NCI-H128 (cell line): ENCODE measurements around the gene SDK1.

Experiments
- DNase-seq: peaks from one replicate; lab custom pipeline; 2025; ENCODE audit not compliant: unreplicated experiment; lab: John Stamatoyannopoulos, UW

Gene SDK1

DNA sequence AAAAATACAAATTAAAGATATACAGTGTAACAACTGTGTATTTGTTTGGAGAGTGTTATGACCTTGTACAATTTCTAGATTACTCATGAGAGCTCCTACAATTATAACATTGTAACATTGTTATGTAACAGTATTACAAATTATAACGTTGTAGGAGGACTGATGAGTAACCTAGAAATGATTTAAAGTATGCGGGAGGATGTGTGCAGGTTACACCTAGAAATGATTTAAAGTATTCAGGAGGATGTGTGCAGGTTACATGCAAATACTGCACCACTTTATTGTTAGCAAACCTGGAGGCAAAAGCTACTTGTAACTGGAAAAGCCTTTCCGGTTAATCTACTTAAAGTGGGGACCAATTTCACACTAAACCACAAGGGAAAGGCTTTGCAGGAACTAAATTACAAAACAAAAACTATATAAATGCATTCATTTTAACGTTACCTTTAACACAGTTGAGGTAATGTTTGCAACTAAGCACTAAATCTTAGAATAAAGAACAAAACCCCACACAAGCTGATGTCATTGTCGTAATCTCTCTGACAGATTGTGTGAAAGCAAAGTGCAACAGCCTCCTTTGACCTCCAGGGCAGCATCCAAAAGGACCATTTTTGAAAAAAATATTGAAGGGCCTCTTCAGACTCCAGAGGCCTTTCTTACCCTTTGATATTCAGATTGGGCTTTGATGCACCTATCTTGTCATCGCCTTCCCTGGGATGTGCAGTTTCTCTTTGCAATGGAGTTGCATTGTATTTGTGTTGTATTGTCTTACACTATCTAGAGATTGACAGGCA is 858.9 kb downstream of the SDK1 start:
- DNase-seq, result no peak

DNA sequence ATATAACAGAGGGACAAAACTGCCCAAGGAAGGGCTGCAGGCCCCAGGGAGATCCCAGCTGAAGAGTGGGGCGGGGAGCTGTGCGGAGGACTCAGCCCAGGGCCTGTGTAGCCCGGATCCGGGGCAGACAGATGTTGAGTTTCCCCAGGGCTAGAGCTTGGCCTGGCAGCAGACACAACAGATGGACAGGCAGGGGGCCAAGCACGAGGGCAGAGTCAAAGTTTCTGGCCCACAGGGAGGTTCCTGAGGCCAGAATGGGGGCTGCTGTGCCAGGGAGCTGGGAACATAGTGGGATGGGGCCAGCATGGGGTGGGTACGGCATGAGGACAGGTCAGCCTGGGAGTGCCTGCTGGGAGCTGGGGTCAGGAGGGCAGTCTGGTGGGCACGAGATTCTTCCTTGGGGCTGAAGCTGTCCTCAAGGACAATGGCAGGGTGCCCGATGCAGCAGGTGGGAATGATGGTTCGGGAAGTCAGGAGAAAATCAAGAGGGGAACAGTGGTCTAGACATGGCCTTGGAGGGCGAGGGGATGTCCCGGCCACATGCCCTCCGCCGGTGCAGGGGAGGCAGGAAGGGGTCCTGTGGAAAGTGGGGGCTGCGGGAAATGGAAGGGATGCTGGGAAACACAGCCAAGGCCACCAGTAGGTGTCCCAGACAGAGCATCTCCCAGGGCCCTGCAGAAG is 862.0 kb downstream of the SDK1 start:
- DNase-seq, result no peak

DNA sequence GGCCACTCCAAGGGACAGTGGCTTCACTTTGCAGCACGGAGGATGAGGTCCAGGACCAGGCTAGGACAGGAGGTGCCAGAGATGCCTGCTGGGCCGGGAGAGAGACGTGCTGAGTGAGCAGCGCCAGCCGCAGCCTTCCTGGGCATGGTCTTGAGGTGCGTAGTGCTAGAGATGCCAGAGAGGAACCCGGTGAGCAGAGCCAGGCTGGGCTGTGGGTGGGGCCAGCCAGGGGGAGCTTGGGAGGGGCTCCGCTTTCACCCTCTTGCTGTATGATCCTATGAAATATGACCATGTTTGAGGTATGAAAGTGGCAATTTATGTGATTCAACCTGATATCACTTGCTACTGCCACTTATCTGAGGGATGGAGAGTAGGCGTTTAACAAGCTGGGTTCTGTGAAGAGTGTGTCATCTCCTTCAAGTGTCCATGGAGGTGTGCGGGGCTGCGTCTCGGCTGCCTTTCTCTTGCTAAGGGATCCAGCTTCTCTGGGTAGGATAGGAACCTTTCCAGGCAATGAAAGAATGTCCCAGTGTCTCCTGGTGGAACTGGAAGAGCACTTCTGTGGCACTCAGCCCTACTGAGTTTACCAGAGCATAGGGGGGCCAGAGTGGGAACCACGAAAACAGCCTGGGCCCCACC is 862.6 kb downstream of the SDK1 start:
- no peak for DNase-seq

DNA sequence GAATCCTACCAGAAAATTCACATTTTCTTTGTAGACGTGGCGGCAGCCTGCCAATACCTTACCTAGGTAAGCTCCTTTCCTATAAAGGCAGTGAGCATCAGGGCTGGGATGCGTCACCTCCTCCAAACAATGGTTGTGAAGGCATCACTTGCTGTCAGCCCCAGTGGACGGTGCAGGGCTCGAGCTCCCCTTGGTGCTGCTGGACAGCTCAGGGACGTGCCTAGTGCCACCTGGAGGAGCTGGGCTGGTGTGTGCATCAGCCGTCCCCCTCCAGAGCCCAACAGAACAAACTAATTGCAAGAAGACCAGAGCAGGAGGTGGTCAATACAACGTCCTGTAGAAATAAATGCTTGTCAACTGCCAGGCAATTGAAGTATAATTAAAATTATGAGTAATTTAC is 863.5 kb downstream of the SDK1 start:
- no peak for DNase-seq

DNA sequence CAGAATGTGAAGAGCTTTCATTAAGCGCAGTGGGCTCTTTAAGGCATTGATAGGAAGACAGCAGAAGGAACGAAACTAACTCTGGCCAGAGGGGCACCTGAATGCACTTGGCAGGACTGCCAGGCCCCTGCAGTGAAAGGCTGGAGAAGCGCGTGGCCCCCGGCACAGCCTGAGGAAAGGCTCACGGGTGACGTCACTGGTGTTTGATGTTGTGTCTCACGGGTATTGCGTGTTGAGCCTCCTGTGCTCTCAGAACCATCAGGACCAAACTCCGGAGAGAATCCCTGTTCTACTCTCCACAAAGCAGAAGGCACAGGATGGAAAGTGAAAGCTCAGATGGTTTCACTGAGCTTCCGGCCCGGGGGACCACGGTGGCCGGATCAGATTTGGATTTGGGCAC is 865.3 kb downstream of the SDK1 start:
- DNase-seq, result no peak

DNA sequence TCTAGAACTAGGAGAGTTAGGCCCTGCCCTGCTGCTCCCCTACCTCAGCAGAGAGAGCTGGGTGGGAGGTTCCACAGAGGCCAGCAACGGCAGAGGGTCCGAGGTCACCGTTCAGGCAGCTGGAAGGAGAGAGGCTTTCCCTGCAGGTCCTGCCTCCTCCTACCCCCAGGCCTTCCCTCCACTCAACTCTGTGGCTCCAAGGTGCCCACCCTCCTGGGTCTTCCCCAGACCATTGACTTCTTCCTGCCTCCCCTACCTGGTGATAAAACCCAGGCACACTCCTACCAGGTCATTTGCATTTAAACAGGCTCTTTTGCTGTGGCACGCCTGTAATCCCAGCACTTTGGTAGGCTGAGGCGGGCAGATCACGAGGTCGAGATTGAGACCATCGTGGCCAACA is 865.8 kb downstream of the SDK1 start:
- DNase-seq, result no peak

DNA sequence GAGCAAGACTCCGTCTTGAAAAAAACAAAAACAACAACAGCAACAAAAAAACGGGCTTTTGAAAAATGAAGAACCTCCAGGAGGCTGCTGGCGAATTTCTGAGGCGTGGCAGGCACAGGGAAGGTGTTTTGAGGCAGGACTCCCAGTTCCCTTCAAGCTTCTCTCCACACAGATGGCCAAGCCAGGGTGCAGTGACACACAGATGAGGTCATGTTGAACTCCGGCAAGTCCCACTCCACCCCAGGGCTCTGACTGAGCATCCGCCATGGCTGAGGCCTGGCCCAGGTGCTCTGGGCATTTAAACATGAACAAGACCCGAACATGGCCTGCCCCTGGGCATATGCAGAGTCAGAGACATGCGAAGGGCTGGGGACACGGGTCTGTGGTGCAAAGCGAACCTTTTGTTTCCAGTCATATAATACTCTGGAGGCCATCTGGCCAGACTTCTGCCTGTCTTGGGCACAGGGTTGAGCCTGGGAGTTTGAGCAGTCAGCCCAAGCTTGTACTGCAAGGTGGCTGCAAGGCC is 866.4 kb downstream of the SDK1 start:
- DNase-seq, result no peak

DNA sequence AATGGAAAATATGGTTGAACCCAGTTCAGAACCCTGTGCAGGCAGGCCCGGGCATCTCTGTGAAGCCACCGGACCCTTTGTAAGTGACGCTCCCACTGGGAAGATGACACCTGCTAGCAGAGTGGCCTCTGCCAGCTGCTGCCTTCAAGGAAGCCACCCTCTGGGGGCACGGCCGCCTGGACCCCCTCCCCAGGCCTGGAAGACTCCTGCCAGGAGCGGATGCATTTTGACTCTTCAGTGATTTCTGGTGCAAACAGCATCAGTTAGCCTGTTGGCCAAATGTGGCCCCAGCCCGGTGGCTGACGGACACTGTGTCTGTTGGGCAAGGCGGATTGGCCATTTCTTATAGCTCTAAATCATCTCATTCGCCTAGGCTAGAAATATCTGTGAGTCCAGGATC is 867.0 kb downstream of the SDK1 start:
- no peak for DNase-seq

DNA sequence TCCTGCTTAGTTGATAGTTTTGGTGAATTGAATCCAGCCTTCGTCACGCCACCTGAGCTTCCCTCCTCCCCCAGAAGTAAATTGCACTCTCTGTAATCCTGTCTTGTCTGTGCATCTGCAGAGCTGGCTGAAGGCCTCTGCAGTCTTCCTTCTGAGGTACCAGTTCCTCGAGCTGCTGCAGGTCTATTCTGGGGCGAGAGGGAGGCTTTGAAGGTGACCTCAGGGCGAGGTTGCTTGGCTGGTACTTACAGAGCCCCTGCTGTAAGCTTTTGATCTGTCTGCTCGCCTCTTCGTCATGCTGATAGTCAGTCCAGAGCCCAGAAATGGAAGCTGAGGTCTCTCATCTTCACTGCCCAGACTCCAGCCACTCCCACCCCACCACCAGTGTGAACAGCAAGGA is 867.5 kb downstream of the SDK1 start:
- no peak for DNase-seq

DNA sequence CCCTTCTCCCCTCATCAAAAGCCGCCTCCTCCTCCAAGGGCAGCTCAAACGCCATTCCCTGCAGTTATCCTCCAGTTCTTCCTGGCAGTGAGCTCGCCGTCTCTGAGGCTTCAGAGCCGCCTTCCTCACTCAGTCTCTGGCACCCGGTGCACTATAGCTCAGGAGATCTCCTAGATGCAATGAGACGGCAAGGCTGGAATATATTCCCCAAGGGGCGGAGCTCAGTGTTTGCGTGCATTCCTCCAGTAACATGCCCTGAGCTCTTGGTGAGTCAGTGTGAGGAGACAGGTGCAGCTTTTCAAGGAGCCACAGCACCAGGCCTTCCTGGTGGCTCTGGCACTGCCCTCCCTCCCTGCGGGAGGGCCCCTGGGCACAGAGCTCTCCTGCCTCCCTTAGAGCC is 868.4 kb downstream of the SDK1 start:
- no peak for DNase-seq

DNA sequence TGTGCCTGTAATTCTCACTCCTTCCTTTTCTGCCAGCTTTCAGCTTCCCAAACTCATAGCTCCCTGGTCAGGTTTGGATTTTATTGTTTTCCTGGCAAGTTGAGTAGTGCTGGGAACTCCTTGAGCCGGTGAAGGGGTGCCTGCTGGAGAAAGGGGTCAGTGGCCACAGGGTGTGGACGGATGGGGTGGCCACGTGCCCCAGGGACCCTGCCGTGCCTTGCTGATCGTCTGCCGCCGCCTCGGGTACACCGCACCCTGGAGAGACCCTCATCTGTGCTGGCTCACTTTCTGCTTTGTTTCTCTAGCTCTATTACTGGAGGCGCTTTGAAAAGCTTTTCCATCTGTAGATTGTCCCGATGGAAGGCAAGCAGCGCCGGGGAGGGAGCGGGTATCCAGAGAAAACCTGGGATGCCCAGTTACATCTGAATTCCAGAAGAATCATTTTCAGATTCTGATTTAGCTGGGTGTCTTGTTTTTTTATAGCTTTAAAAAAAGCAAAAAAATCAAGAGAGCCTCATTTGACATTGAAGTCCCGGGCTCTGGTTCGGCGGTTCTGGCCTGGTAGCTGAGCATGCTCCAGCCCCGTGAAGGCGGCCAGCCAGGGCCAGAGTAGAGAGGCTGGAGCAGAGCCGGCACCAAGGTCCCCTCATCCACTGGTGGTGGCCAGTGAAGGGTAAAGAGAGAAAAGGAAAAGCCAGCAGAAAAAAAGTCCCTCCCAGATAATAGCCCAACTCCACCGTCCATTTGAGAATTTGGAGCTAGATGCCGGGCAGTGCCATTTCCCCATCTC is 870.1 kb downstream of the SDK1 start:
- DNase-seq, result no peak

DNA sequence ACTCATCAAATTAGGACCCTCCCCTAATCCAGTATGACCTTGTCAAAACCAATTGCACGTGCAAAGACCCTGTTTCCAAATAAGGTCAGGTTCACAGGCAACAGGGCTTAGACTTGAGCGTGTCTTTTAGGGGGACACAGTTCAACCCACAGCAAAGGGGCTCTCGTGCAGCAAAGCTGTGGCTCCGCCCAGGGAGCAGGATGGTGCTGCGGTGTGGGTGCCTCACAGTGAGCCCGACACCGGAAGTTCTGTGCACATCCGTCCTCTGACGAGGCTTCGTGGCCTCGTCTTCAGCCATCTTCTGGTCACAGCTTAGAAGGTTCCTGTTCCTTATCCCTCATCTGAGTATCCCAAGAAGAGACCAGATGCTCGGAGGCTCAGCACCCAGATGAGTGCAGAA is 871.8 kb downstream of the SDK1 start:
- no peak for DNase-seq

DNA sequence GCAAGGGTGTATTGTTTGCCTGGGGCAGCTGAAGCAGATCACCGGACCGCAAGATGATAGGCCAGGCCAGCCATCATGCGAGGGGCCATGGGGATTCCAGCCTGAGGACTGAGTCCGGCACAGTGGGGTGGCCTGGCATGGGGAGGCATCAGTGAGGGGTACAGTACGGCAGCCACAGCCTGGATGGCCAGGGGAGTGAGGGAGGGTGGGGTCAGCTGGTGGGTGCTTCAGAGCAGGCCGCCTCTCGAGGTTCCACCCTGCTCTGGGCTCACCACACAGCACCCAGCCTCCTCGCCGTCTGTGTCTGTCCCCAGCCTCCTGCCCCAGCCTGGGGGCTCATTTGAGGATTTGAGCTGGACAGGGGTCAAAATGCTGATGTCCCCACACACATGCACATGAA is 872.6 kb downstream of the SDK1 start:
- no peak for DNase-seq

DNA sequence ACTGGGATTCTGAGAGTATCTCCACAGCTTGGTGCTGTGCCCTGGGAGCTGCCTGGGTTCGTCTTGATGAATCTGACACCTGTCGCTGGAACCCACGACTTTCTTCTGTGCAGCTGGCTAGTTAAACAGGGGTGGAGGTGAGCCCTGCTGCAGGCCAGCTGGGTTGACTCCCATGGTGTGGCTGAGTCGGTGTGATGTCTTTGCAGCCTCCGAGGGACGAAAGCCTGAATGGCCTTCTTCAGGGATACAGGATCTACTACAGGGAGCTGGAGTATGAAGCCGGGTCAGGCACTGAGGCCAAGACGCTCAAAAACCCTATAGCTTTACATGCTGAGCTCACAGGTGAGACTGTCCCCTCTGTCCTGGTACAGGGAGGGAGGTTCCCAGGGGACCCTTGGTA is 873.0 kb downstream of the SDK1 start:
- DNase-seq, result no peak

DNA sequence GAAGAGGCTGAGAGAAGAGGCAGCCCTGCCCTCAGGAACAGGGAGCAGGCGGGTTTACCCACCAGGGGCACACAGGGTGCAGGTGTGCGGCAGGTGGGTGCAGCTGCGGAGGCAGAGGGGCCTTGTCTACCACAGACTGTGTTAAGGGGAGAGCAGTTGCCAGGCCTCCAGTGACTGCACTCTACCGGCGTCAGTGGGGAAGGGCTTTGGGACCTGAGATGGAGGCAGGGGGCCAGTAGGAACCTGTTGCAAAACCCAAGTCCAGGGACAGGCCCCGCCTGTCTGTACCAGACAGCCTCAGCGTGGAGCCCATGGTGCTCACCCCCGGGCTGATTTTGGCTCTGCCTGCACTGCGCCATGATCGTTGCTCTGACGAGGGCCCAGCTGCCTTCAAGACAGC is 873.4 kb downstream of the SDK1 start:
- no peak for DNase-seq

DNA sequence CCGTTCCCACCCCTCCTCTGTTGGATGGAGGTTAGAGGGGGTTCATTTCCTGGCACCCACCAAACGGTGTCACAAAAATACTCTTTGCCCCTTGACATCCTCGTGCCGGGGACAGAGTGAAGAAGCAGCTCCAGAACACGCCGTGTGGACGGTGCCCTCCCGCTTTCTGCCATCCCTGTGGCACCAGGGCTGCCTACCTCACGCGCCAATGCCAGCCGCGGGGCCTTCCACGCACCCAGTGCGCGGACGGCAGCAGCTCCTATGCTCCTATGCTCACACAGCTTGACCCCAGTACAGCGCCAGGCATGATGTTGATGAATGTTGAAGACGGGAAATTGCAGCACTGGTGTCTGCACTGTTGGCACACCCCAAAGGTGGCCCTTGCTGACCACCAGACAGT is 873.8 kb downstream of the SDK1 start:
- no peak for DNase-seq

DNA sequence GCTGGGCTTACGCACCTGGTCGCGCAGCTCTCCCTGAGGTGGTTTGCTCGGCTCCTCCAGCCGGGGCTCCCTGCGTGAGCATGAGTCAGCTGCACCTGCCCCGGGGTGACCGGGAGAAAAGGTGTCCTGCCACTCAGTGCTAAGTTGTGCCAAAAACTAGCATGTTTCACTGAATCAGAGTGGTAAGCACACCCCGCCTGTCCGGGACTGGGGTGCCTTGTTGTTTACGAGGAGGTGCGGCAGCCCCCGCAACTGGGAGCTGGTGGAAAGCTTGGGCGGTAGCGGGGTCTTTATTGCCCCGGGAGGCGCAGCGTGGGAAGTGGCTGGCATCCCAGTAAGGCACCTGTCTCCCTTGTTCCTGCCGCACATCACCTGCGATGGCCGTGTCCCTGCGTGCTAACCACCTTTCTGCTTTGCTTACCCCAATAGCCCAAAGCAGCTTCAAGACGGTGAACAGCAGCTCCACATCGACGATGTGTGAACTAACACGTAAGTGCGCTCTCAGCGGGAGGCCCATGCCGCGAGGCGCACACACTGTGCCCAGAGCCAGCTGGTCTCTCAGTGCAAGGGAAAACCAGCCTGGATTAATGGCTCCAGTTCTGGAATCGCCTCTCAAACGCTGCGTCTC is 874.4 kb downstream of the SDK1 start:
- DNase-seq, result no peak

DNA sequence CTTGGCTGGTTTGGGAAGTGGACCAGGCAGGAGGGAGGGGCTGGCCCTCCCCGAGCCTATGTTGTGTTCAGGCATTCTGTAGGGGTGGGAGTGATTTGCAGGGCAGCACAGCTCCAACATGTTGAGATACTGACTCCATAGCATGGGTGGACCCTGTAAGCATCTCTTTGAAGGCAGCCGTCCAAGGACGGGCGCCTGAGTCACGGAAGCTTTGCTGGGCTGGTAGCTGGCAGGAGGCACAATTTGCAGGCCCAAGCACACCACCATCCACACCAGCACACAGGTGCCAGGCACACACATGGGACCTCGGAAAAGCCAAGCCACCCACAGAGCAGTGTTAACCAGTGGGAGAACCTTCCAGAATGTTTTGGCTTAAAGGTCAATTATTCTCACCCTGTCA is 875.9 kb downstream of the SDK1 start:
- no peak for DNase-seq

DNA sequence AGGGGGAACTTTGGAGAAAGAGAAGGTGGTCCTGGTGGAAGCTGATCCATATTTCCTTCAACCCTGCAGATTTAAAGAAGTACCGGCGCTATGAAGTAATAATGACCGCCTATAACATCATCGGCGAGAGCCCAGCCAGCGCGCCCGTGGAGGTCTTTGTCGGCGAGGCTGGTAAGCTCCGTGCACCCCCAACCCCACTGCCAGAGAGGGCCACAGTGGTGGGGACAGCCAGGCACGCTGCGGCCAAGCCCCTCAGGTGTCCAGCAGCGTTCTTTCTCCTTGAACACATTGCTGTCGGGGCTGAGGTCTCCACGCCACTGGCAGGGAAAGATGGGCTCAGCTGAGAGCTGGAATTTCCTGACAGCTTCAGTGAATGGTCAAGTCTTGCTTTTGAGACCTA is 877.4 kb downstream of the SDK1 start:
- no peak for DNase-seq

DNA sequence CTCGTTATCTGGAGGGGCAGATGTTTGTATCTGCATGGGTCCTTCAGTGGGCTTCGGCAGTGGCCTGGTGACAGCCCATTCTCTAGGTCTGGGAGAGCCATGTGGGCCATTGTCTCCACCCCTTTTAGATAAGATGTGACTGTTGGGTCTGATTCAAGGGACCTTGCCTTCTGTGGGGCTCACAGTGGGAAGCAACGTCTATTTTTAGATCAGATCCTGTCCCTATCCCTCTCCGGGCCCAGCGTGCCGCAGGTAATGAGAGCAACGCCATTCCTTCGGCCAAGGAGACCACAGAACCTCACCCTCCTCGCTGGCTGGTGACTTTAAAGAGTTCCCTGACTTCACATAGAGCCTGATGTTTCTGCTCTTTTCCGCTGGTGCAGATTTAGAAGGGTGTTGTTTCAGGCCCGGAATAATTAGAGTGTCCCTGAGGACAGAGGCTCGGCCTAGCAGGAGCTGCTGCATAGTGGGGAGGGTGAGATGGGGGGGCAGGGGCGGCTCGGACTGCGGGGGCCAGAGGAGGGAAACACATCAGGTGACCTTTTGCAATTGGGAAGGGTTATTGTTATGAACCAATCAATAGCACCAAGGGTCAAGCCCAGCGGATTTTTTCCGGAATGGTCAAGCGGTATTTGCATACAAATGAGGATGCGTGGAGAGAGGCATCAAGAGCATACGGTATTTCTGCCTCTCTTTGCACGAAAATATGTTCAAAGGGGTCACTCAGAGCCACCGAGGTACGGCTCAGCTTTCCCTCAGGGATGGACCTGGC is 878.0 kb downstream of the SDK1 start:
- DNase-seq, result no peak
